ENCODE results near the gene LRP1. TPM values are rescaled to one million over a fixed set of nuclear protein-coding genes. Genes with fewer than 3 reads are reported as not detected.
A peak's percentile ranks its signal among the peaks of the same experiment; 100 is the strongest.

Gene LRP1
- total RNA-seq, 1 donor from 2014 or later = 708 TPM

DNA sequence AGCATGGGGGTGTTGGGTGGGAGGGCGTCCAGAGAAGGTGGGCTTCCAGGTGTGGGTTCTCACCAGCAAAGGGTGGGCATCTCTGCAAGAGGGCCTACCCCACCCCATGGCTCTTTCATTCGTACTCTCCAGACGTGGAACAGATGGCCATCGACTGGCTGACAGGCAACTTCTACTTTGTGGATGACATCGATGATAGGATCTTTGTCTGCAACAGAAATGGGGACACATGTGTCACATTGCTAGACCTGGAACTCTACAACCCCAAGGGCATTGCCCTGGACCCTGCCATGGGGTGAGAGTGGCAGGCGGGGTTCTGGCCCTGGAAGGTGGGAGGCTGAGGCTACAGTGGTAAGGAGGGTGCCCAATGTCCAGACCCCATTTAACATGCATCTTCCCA lies 25.8 kb downstream of the LRP1 start:
- TF ChIP-seq, protein P1, sequence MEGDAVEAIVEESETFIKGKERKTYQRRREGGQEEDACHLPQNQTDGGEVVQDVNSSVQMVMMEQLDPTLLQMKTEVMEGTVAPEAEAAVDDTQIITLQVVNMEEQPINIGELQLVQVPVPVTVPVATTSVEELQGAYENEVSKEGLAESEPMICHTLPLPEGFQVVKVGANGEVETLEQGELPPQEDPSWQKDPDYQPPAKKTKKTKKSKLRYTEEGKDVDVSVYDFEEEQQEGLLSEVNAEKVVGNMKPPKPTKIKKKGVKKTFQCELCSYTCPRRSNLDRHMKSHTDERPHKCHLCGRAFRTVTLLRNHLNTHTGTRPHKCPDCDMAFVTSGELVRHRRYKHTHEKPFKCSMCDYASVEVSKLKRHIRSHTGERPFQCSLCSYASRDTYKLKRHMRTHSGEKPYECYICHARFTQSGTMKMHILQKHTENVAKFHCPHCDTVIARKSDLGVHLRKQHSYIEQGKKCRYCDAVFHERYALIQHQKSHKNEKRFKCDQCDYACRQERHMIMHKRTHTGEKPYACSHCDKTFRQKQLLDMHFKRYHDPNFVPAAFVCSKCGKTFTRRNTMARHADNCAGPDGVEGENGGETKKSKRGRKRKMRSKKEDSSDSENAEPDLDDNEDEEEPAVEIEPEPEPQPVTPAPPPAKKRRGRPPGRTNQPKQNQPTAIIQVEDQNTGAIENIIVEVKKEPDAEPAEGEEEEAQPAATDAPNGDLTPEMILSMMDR (IDR thresholded peaks at IDR 0.05) = no peak
- Histone ChIP-seq H3K9me3 (no peaks in the 10 kb centered on the region), H3K27ac (peak overlapping the region; percentile 89 to 98), H3K27me3 (no peaks in the 10 kb centered on the region), H3K4me3 (no peak overlapping the region), H3K36me3 (peaks cover 49 to 57% of the 10 kb centered on the region in 2 donors), H3K4me1 (peaks cover 46 to 58% of the 10 kb centered on the region in 2 donors)
- intact Hi-C loops (cut with DNase I) = no loop called here
- DNase-seq (ENCODE audit: low spot score in 2 of 2) = no peak

DNA sequence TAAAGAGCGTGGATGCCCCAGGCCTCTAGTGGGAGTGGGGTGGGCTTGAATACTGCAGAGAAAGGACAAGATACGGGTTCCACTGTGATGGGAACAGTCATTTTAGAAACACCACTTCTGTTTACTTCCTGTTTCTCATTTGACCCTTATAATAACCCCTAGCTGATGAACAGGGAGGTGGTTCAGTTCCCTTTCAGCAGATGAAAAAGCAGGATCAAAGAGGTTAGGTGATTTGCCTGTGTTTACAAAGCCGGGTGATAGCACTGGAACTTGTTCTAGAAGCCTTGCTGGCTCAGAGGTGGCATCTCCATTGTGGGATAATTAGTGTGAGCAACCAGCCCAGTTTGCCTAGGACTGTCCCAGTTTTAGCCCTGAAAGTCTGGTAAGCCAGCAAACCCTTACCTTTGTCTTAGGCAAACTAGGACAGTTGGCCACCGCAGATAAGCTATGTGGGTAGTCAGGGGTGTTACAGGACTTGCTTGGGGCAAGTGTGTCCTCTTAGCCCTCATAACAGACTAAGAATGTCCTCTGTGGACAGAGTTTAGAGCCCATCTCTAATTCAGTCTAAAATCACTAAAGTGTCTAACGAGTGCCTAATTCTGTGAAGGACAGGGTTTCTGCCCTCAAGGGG lies 26.6 kb downstream of the LRP1 start:
- Histone ChIP-seq H3K9me3 (no peaks in the 10 kb centered on the region), H3K36me3 (peaks cover 57 to 64% of the 10 kb centered on the region in 2 donors), H3K4me1 (peaks cover 38 to 49% of the 10 kb centered on the region in 2 donors), H3K27me3 (no peaks in the 10 kb centered on the region), H3K4me3 (no peak overlapping the region), H3K27ac (peak overlapping the region; percentile 13 to 98)
- DNase-seq (ENCODE audit: low spot score in 2 of 2) = no peak
- intact Hi-C loops (cut with DNase I) = no loop called here
- TF ChIP-seq, protein P1 (IDR thresholded peaks at IDR 0.05) = no peak

GRCh38 chr12:57156701-57157403 lies 28.6 kb downstream of the LRP1 start:
- TF ChIP-seq, protein P1 (IDR thresholded peaks at IDR 0.05) = no peak
- Histone ChIP-seq H3K9me3 (no peaks in the 10 kb centered on the region), H3K4me1 (peaks cover 19 to 30% of the 10 kb centered on the region in 2 donors), H3K27me3 (no peaks in the 10 kb centered on the region), H3K27ac (peak overlapping the region; percentile 4 to 10), H3K36me3 (peaks cover 76 to 79% of the 10 kb centered on the region in 2 donors), H3K4me3 (no peak overlapping the region)
- no peak for DNase-seq (ENCODE audit: low spot score in 2 of 2)
- intact Hi-C loops (cut with DNase I) = no loop called here

- H3K36me3 ChIP-seq = peaks cover 85 to 88% of the 10 kb centered on the region in 2 donors
These were observed 29.4 kb downstream of the LRP1 start for GRCh38 chr12:57157588-57158173.

GRCh38 chr12:57158186-57158585 lies 29.9 kb downstream of the LRP1 start:
- Histone ChIP-seq H3K27me3 (no peaks in the 10 kb centered on the region), H3K4me3 (no peak overlapping the region), H3K36me3 (peaks cover 90 to 93% of the 10 kb centered on the region in 2 donors), H3K4me1 (peaks cover 11 to 17% of the 10 kb centered on the region in 2 donors), H3K27ac (peak overlapping the region; percentile 26 to 48), H3K9me3 (no peaks in the 10 kb centered on the region)
- TF ChIP-seq, protein P1 (IDR thresholded peaks at IDR 0.05) = no peak
- DNase-seq (ENCODE audit: low spot score in 2 of 2) = no peak
- intact Hi-C loops (cut with DNase I) = no loop called here

More at GRCh38 chr12:57157588-57158173, 29.4 kb downstream of the LRP1 start:
- DNase-seq (ENCODE audit: low spot score in 2 of 2) = no peak
- Histone ChIP-seq H3K27ac (peak overlapping the region; percentile 26 to 48), H3K27me3 (no peaks in the 10 kb centered on the region), H3K4me1 (peaks cover 13 to 22% of the 10 kb centered on the region in 2 donors), H3K9me3 (no peaks in the 10 kb centered on the region), H3K4me3 (no peak overlapping the region)
- TF ChIP-seq, protein P1 (IDR thresholded peaks at IDR 0.05) = no peak
- intact Hi-C loops (cut with DNase I) = no loop called here
